ENCODE data around the gene FREM1. TPM values are rescaled to one million over a fixed set of nuclear protein-coding genes. Genes with fewer than 3 reads are reported as not detected.

The FREM1 gene
- total RNA-seq, 4 donors from 2014 or later = 2.2 to 12.7 (median 5.7) TPM

DNA sequence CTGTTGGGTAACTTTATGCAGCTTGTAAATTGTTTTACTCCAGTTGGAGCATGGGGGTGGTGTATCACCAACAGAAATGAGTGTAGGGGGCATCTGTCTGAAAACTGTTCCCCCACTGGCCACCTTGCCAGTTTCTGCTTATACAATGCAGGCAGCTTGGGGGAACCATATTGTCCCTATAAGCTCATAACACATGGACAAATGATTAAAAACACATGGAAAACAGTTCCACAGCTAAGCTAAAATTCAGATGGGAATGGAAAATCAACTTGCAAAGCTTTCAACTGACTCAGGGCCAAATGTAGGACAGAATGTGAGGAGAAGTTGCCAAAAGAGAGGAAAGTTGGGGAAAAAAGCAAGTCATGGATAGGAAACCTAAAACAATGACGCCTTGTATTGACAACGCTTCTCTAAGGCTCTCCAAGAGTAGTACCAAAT is 179.7 kb downstream of the FREM1 start:
- Histone ChIP-seq H3K27ac (no peak overlapping the region), H3K27me3 (no peaks in the 10 kb centered on the region), H3K9me3 (no peaks in the 10 kb centered on the region), H3K4me1 (no peaks in the 10 kb centered on the region), H3K4me3 (no peak overlapping the region), H3K36me3 (no peaks in the 10 kb centered on the region)
- WGBS, 2 donors (ENCODE audit: low coverage in 1 of 2) = 70 to 92% methylated on average over 2 of the region's 2 CpGs
- intact Hi-C loops (cut with DNase I; ENCODE audit: low total_unique reads) (no loop called here), in situ Hi-C loops (cut with MboI; ENCODE audit: low pct_ligation_motif_present in 1 of 4, low pct_unique_long_range_greater_than_20kb in 1 of 4, low sequenced_read_pairs in 3 of 4) (no loop called here)
- DNase-seq = no peak
- TF ChIP-seq EP300 (IDR thresholded peaks at IDR 0.05; ENCODE audit: low read depth) = no peak
- no peak for TF ChIP-seq POLR2A (IDR thresholded peaks at IDR 0.05)
- TF ChIP-seq POLR2AphosphoS5 (IDR thresholded peaks at IDR 0.05) = no peak
- TF ChIP-seq, protein P1, sequence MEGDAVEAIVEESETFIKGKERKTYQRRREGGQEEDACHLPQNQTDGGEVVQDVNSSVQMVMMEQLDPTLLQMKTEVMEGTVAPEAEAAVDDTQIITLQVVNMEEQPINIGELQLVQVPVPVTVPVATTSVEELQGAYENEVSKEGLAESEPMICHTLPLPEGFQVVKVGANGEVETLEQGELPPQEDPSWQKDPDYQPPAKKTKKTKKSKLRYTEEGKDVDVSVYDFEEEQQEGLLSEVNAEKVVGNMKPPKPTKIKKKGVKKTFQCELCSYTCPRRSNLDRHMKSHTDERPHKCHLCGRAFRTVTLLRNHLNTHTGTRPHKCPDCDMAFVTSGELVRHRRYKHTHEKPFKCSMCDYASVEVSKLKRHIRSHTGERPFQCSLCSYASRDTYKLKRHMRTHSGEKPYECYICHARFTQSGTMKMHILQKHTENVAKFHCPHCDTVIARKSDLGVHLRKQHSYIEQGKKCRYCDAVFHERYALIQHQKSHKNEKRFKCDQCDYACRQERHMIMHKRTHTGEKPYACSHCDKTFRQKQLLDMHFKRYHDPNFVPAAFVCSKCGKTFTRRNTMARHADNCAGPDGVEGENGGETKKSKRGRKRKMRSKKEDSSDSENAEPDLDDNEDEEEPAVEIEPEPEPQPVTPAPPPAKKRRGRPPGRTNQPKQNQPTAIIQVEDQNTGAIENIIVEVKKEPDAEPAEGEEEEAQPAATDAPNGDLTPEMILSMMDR (IDR thresholded peaks at IDR 0.05) = no peak

DNA sequence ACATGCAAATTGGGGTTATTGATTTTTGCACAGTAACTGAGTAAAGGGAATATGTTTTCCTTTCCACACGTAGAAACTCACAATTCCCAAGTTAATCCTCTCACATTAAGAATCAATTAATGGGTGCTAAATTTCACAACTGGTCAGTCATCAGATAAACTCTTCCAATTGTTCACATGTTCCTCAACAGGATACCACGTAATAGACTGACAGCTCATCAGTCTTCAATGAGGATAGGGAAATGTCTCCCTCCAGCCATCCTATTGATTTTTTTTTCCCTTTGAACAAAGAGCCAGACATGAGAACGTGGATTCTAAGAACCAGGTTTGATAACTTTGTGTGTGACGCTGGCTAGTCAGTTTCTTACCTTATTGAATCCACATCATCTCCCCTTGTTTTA is 186.9 kb downstream of the FREM1 start:
- no peak for DNase-seq
- Histone ChIP-seq H3K9me3 (no peaks in the 10 kb centered on the region), H3K4me3 (no peak overlapping the region), H3K27ac (no peak overlapping the region), H3K36me3 (no peaks in the 10 kb centered on the region), H3K27me3 (peaks cover 7% of the 10 kb centered on the region), H3K4me1 (no peaks in the 10 kb centered on the region)
- intact Hi-C loops (cut with DNase I; ENCODE audit: low total_unique reads) (no loop called here), in situ Hi-C loops (cut with MboI; ENCODE audit: low pct_ligation_motif_present in 1 of 4, low pct_unique_long_range_greater_than_20kb in 1 of 4, low sequenced_read_pairs in 3 of 4) (no loop called here)
- TF ChIP-seq POLR2A (IDR thresholded peaks at IDR 0.05) (no peak), POLR2AphosphoS5 (IDR thresholded peaks at IDR 0.05) (no peak), EP300 (IDR thresholded peaks at IDR 0.05; ENCODE audit: low read depth) (no peak)
- TF ChIP-seq, protein P1 (IDR thresholded peaks at IDR 0.05) = no peak
- WGBS, 2 donors (ENCODE audit: low coverage in 1 of 2) = 67 to 73% methylated on average over 4 of the region's 4 CpGs

- 70 to 80% methylated on average over 1 to 7 of the region's 7 CpGs for WGBS, 2 donors (ENCODE audit: low coverage in 1 of 2)
- Histone ChIP-seq H3K27me3 (peaks cover 7% of the 10 kb centered on the region), H3K27ac (no peak within 1 kb of the TSS), H3K4me1 (no peaks in the 10 kb centered on the region), H3K36me3 (no peaks in the 10 kb centered on the region), H3K9me3 (no peaks in the 10 kb centered on the region), H3K4me3 (no peak within 1 kb of the TSS)
- TF ChIP-seq POLR2AphosphoS5 (IDR thresholded peaks at IDR 0.05) (no peak), POLR2A (IDR thresholded peaks at IDR 0.05) (no peak), EP300 (IDR thresholded peaks at IDR 0.05; ENCODE audit: low read depth) (no peak)
- TF ChIP-seq, protein P1 (IDR thresholded peaks at IDR 0.05) = no peak
- no peak for DNase-seq
- intact Hi-C loops (cut with DNase I; ENCODE audit: low total_unique reads) (no loop called here), in situ Hi-C loops (cut with MboI; ENCODE audit: low pct_ligation_motif_present in 1 of 4, low pct_unique_long_range_greater_than_20kb in 1 of 4, low sequenced_read_pairs in 3 of 4) (no loop called here)
Measured at GRCh38 chr9:14722391-14723035, 187.7 kb downstream of the FREM1 start, which contains the start of gene CER1. TSS of gene CER1 (minus strand) at chr9:14722733. CDS start at chr9:14722672, 61 bp downstream.

- H3K27ac ChIP-seq = no peak overlapping the region
- no peaks in the 10 kb centered on the region for H3K9me3 ChIP-seq
- TF ChIP-seq, protein P1 (IDR thresholded peaks at IDR 0.05) = no peak
- TF ChIP-seq EP300 (IDR thresholded peaks at IDR 0.05; ENCODE audit: low read depth) = no peak
- no peak for TF ChIP-seq POLR2AphosphoS5 (IDR thresholded peaks at IDR 0.05)
- no peak for TF ChIP-seq POLR2A (IDR thresholded peaks at IDR 0.05)
- in situ Hi-C loops (cut with MboI; ENCODE audit: low pct_ligation_motif_present in 1 of 4, low pct_unique_long_range_greater_than_20kb in 1 of 4, low sequenced_read_pairs in 3 of 4) (no loop called here), intact Hi-C loops (cut with DNase I; ENCODE audit: low total_unique reads) (no loop called here)
- DNase-seq = no peak
- H3K4me1 ChIP-seq = no peaks in the 10 kb centered on the region
- peaks cover 7% of the 10 kb centered on the region for H3K27me3 ChIP-seq
- no peaks in the 10 kb centered on the region for H3K36me3 ChIP-seq
- H3K4me3 ChIP-seq = no peak overlapping the region
- WGBS, 2 donors (ENCODE audit: low coverage in 1 of 2) = 73 to 83% methylated on average over 6 to 8 of the region's 8 CpGs
Measured at GRCh38 chr9:14719231-14719923, 190.9 kb downstream of the FREM1 start.
